Muscle of arm (tissue), 12 donors: ENCODE results near the gene BCL7A. TPM values are rescaled to one million over a fixed set of nuclear protein-coding genes. Genes with fewer than 3 reads are reported as not detected.
"Not testable (repeated sequence)": the region's sequence is repeated elsewhere in the genome, so short reads cannot be mapped to it uniquely, and the experiment has no call there.

Experiments used
- DNase-seq: peaks from one replicate; pipeline ENCODE4 v3.0.0-alpha.2; 2013
- polyA plus RNA-seq, 12 donors: library from polyadenylated mRNA; unstranded; fragments of 120-200 nt; gene quantifications; one replicate each; pipeline ENCODE4 v1.2.1, GENCODE V29; 2013; ENCODE audit not compliant: insufficient read length in 12 of 12

BCL7A gene
- polyA plus RNA-seq, 12 donors = 13.0 to 22.2 (median 15.7) TPM; not detected in 1

- DNase-seq = no peak
Observed at GRCh38 chr12:122089077-122089476, 67.4 kb downstream of the BCL7A start.

GRCh38 chr12:122090759-122091515 is 69.3 kb downstream of the BCL7A start:
- no peak for DNase-seq

GRCh38 chr12:122093098-122093883 is 71.6 kb downstream of the BCL7A start:
- DNase-seq = no peak

GRCh38 chr12:122094137-122094734 is 72.6 kb downstream of the BCL7A start:
- DNase-seq = no peak

GRCh38 chr12:122094735-122095631 is 73.3 kb downstream of the BCL7A start:
- no peak for DNase-seq

- no peak for DNase-seq
Observed at GRCh38 chr12:122096014-122096413, 74.3 kb downstream of the BCL7A start.

- no peak for DNase-seq
Observed at GRCh38 chr12:122096591-122097149, 75.0 kb downstream of the BCL7A start.

GRCh38 chr12:122097584-122097926 is 75.9 kb downstream of the BCL7A start:
- no peak for DNase-seq

- DNase-seq = peak; percentile 57
Observed at GRCh38 chr12:122097927-122098756, 76.5 kb downstream of the BCL7A start.

GRCh38 chr12:122099280-122099749 is 77.6 kb downstream of the BCL7A start:
- DNase-seq = no peak

- no peak for DNase-seq
Observed at GRCh38 chr12:122099856-122100255, 78.2 kb downstream of the BCL7A start.

- DNase-seq = no peak
Observed at GRCh38 chr12:122100568-122100967, 78.9 kb downstream of the BCL7A start.

GRCh38 chr12:122102331-122102730 is 80.6 kb downstream of the BCL7A start:
- peak; percentile 85 for DNase-seq

GRCh38 chr12:122104844-122105243 is 83.2 kb downstream of the BCL7A start:
- DNase-seq = no peak

GRCh38 chr12:122105496-122105895 is 83.8 kb downstream of the BCL7A start:
- not testable (repeated sequence) for DNase-seq

- no peak for DNase-seq
Observed at GRCh38 chr12:122106843-122107242, 85.2 kb downstream of the BCL7A start.

- DNase-seq = no peak
Observed at GRCh38 chr12:122107261-122107660, 85.6 kb downstream of the BCL7A start.

- no peak for DNase-seq
Observed at GRCh38 chr12:122111089-122111641, 89.5 kb downstream of the BCL7A start.
